Activated gamma-delta T cell (primary cell): ENCODE results near the gene SLC35E1.
"Not testable (repeated sequence)": the region's sequence is repeated elsewhere in the genome, so short reads cannot be mapped to it uniquely, and the experiment has no call there.

Experiments
- DNase-seq: peaks from one replicate; lab custom pipeline; 2025; lab: John Stamatoyannopoulos, UW

The SLC35E1 gene

DNA sequence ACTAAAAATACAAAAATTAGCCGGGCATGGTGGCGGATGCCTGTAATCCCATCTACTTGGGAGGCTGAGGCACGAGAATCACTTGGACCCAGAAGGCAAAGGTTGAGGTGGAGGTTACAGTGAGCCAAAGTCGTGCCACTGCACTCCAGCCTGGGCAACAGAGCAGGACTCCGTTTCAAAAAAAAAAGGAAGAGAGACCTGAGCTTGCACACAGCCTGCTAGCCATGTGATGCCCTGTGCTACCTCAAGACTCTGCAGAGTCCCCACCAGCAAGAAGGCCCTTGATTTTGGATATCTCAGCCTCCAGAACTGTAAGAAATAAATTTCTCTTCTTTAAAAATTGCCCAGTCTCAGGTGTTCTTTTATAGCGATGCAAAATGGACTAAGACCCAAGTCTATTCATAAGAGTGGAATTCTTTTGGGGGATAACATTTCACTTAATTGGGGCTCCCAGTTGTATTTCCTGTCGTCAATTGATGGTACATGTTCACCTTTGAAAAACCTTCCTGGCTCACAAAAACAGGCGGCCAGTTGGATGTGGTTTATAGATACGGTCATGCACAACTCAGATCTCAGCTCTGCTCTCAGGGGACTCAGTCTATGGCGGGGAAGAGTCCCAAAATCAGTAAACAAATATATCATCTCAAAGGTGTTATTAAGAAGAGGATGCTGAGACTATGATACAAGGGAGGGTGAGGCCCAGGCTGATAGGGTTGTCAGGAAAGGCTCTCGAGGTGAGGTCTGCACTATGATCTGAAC, 27.6 kb downstream of the SLC35E1 start:
- no peak for DNase-seq

DNA sequence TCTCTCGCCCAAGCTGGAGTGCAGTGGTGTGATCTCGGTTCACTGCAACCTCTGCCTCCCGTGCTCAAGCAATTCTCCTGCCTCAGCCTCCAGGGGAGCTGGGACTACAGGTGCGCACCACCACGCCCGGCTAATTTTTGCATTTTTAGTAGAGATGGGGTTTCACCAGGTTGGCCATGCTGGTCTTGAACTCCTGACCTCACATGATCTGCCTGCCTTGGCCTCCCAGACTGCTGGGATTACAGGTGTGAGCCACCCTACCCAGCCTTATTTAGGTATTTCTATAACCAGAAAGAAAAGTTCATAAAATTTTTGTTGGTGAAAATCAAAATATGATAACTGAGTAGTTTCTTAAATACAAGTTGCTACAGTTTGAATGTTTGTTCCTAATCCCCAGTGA, 28.5 kb downstream of the SLC35E1 start:
- DNase-seq, result not testable (repeated sequence)

DNA sequence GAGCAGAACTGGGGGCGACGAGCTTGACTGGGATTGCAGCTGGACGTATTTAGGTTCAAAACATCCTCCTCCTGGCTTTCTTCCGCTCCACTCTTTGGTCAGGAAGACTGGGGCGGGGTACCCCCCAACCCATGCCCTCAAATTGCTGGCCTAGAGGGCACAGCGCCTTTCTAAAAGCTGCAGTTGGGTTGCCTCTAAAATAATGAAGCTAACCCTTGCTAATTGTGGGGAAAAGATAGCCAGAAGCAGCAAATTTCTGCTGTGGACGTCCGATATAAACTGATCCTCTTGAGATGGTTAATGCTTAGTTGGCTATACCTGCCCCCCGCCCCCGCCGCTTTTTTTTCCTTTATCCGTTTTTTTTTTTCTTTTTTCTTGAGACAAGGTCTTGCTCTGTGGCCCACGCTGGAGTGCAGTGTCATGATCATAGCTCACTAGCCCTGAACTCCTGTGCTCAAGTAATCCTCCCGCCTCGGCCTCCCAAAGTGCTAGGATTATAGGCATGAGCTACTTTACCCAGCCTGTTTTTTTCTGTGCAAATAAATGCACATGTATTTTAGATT, 29.2 kb downstream of the SLC35E1 start:
- DNase-seq, result no peak

DNA sequence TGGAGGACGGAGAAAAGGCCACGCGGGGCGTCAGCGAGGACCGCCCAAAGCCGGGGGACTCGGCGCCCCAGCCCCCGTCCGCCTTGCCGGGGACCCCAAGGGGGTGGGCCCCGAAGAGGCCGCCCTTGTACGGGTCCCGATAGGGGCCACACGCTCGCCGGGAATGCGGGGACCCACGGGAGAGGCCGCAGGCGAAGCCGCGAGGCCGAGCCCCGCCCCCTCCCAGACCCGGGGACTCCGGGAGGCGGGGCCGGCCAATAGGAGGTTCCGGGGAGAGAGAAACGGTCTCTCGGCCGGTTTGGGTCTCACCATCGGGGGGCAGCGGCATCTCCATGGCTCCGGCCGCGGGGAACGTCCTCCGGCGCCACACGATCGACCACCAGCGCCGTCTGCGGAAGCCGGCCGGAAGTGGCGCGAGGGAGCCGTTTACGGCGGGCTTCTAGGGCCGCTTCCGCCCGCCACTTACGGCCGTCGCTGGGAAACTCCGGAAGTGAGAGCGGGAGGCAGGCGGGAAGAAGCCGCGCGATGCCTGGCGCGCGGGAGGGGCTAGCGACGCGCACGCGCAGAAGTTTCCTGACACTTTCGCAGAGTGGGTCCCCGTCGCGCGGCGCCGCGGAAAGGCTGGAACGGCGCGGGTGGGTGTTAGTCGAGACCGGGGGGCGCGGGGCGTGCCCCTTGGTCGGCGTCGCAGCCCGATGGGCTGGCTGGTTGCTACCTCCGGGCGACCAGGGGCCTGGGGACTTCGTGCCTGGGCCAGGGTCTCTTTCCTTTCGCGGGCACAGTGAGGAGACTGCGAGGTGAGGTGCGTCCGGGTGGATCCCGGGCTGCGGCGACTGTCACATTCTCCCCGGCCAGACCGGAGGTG, 29.9 kb downstream of the SLC35E1 start, which contains the start of gene CHERP:
TSS of gene CHERP (minus strand) at position 393 of the 865 bp plus-strand sequence. CDS start at position 334, 59 bp downstream.
- peak; percentile 91 for DNase-seq

DNA sequence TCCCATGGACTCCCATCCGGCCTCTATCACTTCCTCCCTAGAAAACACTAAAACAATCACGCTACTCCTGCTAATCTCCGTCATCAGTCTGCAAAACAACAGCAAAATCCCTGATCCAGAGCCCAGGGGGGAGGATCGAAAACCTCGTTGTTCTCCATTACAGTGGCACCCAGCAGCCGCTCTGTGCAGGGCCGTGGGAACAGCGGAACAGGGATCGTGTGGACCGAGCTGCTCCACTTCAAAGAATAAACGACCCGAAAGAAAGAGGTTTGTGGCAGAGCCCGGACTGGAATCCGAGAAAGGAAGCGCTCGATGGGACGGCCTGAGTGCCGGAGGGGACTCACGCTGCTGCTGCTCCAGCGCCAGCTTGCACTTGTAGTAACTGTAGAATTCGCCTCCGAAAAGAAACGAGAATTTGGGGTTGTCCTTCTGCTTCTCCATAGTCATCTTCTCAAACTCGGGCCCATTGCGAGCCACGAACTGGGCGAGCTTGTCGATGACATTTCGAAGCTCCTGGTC, 30.6 kb downstream of the SLC35E1 start:
- no peak for DNase-seq

DNA sequence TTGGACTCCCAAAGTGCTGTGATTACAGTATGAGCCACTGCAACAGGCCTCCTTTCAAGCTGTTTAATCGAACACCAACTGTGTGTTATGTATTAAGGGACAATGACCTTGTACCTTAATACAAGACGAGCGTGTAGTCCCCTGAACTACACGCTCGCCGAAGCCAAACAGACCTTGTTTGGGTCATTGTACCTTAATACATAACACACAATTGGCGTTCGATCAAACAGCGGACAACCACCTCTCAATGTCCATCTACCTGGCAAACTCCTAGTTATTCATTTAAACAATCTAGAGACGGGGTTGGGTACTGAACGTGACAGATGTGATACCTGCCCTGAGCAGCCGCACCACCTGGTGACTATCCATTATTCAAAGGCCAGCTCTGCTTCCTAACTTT, 31.3 kb downstream of the SLC35E1 start:
- DNase-seq, result no peak

DNA sequence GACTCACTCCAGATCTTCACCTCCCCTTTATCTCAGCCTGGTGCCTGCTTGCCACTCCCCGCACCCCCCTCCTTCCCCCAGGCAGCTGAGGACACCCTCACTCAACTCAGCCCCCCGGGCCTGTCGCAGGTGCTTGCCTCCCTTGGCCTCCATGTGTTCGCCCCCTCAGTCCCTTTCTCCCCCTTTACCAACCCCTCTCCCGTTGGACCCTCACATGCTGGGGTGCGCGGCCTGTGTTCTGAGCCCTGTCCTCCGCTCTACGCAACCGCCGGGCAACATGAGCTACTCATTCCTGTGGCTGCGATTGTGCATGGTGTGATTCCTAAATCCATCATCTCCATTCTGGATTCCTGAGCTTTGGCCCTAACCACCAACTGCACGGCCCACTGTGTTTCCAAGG, 35.1 kb downstream of the SLC35E1 start:
- DNase-seq, result no peak

DNA sequence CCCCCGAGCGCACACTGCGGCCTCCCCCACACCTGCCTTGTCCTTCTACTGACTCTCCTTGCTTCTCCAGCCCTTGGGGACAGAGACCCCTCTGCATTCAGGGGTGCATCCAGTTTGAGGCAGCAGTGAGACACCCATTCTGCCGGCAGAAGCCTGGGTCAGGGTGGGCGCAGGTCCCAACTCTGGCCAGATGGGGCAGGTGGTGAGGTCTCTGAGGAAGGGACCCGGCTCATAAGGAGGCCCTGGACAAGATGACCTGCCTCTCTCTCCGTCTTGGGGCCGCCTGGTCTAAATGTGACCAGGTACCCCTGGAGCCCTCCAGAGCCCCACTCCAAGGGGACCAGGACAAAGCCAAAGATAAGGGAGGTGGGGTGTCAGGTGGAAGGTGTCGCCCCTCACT, 36.1 kb downstream of the SLC35E1 start:
- DNase-seq, result no peak

DNA sequence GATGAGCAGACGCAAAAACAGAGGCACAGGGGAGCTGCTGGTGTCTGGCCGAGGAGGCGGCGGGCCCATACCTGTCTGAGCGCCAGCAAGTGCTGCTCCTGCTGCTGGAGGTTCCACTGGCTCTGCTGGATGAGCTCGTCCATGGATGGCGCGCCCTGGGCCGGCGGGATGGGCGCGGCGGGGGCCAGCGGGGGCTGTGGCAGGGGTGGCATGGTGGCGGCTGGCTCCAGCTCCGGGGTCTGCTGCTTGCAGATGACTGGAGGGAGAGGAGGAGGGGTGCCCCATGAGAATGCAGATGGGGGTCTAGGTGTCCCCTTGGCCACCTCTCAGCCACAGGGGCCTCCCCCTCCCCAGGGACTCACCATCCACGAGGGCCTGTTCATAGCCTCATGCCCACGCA, 36.8 kb downstream of the SLC35E1 start:
- DNase-seq, result no peak

DNA sequence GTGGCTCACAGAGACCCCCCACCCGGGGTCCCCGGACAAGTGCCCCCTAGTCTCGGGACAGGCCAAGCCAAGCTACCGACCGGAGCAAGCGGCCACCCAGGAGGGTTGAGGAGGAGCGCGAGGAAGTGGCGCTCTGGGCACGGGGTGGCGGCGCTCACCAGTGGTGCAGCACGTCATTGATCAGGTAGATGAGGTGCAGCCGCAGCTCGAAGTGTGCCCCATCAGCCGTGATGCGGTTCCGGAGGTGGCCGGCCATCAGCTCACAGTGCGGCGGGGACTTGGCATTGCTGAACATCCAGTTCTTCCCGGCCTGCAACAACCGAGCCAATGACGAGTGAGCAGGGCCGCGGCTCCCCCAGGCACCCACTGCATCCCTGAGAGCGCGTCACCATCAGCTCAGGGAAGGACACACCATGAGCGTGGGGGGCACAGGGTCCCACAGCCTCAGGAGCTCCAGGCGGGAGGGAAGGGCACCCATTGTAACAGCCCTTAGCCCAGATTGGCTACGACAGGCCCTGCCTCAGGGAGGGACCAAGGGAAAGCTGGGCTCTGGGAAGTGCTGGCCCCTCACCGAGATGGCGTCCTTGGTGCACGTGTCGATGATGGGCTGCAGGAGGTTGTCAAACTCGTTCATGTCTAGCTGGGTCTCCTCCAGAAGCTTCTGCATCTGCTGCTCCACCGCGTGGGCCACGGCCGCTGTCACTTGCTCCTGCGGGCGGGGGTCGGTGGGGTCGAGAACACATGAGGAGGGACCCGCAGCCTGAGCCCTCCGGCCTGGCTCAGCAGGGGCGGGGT, 39.6 kb downstream of the SLC35E1 start:
- DNase-seq, result no peak

DNA sequence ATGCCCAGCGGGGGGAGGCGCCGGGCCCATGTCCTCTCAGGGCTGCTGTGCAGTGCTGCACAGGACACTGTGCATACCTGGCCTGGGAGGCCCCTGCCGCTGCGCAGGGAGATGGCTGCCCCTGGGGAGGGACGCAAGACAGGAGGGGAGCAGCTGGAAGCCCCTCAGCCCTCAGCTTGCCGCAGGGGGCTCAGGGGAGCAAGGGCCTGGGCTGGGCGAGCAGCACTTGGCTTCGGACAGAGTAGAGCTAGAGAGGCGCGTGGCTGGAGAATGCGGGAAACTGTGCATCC, 40.9 kb downstream of the SLC35E1 start:
- no peak for DNase-seq

DNA sequence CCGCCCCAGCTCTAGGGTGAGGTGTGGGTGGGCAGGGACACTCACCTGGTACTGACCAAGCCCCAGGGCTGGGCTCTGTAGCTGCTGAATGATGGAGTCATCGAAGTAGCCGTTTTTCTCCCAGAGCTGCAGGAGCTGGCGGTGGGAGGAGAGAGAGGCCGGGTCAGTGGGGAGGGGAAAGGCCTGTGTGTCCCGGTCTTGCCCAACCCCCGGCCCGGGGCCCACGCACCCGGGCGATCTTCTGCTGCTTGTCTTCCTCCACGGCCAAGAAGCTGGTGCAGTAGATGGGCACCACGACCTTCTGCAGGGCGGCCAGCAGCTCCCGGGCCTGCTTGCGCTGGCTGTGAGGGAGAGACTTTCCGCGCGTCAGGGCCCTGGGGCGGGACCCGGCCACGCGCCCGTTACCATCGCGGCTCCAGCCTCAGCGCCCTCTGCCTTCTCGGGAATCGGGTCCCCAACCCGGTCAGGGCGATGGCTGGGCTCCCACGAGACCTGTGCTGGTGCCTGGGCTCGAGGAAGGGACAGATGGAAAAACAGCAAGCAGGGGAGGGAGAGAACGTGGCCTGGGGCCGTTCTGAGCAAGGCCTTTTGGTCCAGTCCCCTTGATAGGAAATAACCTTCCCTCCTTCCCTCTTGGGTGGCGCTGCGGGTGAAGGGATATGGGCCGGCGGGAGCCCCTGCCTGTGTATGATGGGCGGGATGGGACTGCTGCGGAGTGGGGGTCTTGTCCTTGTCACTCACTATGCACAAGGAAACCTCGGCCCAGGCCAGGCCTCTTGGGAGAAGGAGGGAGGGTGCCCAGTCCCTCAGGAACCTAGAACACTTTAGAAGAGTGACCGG, 41.5 kb downstream of the SLC35E1 start:
- no peak for DNase-seq

DNA sequence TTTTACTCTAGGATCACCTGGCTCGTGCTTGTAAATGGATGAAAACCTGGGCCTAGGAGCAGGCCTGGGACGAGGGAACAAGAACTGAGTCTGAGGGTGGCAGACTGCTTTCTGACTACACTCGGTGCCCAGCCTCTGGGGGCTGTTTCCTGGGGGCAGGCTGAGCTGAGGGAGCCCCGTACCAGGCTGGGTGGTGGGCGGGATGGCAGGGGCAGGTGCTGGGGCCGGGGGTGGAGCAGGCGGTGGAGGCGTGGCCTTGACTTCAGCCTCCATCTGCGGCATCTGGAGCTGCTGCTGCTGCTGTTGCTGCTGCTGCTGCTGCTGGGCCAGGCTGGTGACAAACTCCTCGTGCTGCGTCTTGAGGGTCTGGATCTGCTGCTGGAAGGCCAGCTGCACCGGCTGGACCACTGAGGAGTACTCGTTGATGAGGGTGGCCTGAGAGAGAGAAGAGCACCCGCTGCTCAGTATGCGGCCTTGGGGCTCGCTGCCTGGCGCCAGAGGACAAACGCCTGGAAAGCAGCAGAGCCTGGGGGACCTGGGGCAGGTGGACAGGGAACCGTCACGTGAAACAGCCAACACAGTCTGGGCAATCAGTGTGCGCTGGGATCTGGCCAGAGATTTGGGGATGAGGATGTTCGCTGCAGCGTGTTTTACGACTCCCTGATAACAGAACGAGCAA, 42.6 kb downstream of the SLC35E1 start:
- DNase-seq, result no peak

DNA sequence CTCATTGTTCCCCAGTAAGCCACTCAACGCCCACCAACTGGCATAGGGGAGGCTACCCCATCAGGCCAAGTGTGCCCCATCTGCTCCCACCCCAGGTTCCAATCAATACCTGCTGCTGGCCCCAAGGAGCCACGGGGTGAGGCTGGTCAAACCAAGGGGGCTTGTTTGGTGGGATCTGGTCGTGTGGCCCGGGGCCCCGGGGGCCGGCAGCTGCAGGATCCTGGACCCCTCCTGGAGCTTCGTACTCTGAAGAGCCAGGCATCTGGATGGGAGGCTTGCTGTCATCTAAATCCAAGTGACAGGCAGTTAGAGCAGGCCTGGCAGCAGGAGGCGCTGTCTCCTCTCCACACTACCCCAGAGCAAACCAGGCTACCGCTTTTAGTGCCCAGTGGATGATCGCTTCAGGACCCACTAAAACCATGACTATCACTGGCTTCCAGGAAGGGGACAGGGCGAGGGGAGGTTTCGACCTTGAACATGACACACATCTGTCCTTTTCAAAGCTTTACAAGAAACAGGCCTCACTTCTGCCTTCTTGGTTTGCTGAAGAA, 44.2 kb downstream of the SLC35E1 start:
- DNase-seq, result no peak

DNA sequence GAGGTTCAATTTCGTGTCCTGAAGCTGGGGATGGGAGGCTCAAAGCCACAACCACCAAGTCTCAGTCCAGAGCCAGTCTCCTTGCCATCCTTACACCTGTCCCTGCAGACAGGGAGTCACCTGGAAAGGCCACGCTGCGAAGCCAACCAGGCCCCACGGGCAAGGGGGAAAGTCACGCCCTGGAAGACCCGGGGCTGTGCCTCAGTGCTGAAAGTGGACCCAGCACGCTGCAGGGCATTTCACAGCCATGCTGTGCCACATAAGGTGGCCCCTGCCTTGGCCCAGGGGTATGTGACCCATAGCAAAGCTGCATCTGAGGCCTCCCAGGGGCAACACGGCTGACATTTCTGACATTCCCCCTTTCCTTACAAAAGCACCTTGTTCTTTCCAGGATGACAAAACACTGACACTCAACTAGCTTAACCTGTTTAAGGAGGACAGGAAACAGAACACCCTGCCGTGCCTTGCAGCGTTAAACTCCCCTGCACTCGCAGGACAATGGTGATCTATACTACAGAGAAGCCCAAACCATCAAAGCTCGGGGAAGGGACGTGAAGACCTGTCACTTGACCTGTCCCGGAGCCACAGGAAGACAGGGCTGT, 44.8 kb downstream of the SLC35E1 start:
- no peak for DNase-seq

DNA sequence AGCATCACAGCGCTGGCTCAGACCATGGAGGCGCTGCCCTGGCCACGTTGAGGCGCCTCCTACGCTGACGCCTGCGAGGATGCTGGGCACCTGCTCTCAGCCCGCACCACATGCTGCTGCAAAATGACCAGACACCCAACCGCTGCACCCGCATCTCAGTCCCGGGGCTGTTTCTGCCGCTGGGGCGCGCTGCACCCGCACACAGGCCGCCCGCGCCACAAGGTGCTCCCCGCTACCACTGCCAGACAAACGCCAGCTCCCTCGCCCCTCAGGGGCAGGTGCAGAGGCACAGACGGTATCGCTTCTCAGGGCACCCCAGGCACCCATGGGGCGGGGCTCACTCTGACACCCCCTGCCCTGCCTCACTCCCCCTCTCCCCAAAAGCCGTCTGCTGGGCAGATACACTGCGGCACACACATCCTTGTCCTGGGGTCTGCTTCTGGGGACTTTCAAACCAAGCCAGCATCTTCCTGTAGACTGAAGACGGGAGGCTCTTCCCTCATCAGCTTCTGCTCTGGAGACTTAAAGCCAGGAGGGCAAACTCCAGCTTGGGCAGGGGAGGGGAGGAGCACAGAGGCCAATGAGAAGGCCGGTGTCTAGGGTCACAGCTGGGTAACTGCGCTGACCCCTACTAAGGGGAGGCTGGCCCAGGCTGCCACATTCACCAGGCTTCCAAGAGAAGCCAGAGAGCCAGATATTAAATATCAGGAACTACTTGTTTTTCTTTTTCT, 46.3 kb downstream of the SLC35E1 start:
- no peak for DNase-seq

DNA sequence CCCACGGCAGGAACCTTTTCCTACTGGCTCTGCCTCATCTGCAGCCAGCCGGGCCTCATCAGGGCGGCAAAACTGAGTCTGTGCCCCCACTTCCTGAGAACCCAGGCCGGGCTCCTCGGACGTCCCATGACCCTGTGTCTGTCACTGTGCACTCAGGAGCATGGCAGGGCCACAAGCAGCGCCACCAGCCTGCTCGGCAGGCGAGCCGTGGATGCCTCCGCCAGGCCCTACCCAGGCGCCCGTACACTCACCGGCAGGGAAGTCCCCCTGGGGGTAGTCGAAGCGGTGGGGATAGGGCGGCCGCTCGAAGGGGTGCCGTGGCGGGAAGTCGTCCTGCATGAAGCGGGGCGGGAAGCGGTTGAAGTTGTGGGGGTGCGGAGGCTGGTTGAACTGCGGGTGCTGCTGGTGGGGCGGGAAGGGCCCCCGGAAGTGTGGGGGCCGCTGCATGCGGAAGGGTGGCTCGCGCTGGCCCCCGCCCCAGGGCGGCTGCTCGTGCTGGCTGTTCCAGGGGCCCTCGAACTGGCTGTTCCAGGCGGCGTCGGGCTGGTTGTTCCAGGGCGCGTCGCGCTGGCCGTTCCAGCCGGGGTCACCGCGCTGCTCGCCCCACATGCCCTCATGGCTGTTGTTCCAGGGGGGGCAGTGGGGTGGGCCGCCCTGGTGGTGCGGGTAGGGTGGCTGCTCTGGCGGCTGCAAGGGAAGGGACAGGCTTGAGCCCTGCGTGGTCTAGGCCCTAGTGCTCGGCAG, 47.1 kb downstream of the SLC35E1 start:
- no peak for DNase-seq
